ENCODE results near the gene ICE1. TPM values are rescaled to one million over a fixed set of nuclear protein-coding genes. Genes with fewer than 3 reads are reported as not detected.
A peak's percentile ranks its signal among the peaks of the same experiment; 100 is the strongest.

ICE1 gene
- total RNA-seq, 1 donor from 2014 or later, result 56.5 TPM

GRCh38 chr5:5494489-5495402 lies 72.3 kb downstream of the ICE1 start:
- DNase-seq, result peak; percentile 82
- H3K36me3 Mint-ChIP-seq (ENCODE audit: unreplicated experiment), result no peaks in the 10 kb centered on the region
- TF ChIP-seq CTCF (IDR thresholded peaks at IDR 0.05; ENCODE audit: partially characterized antibody, unreplicated experiment), result no peak
- peaks cover 15% of the 10 kb centered on the region for H3K4me1 Mint-ChIP-seq (ENCODE audit: low read depth, unreplicated experiment)
- H3K4me3 Mint-ChIP-seq (ENCODE audit: unreplicated experiment), result no peak overlapping the region
- H3K27me3 Mint-ChIP-seq (ENCODE audit: unreplicated experiment), result peaks cover 6% of the 10 kb centered on the region
- H3K9me3 Mint-ChIP-seq (ENCODE audit: unreplicated experiment), result peaks cover 5% of the 10 kb centered on the region
- H3K27ac Mint-ChIP-seq (ENCODE audit: unreplicated experiment), result no peak overlapping the region

GRCh38 chr5:5497152-5497788 lies 74.8 kb downstream of the ICE1 start:
- no peak overlapping the region for H3K4me3 Mint-ChIP-seq (ENCODE audit: unreplicated experiment)
- no peak overlapping the region for H3K27ac Mint-ChIP-seq (ENCODE audit: unreplicated experiment)
- H3K36me3 Mint-ChIP-seq (ENCODE audit: unreplicated experiment), result no peaks in the 10 kb centered on the region
- DNase-seq, result peak; percentile 72
- H3K9me3 Mint-ChIP-seq (ENCODE audit: unreplicated experiment), result peaks cover 2% of the 10 kb centered on the region
- peak; percentile 41 for TF ChIP-seq CTCF (IDR thresholded peaks at IDR 0.05; ENCODE audit: partially characterized antibody, unreplicated experiment)
- H3K4me1 Mint-ChIP-seq (ENCODE audit: low read depth, unreplicated experiment), result peaks cover 5% of the 10 kb centered on the region
- peaks cover 4% of the 10 kb centered on the region for H3K27me3 Mint-ChIP-seq (ENCODE audit: unreplicated experiment)

- no peak overlapping the region for H3K27ac Mint-ChIP-seq (ENCODE audit: unreplicated experiment)
- peaks cover 4% of the 10 kb centered on the region for H3K36me3 Mint-ChIP-seq (ENCODE audit: unreplicated experiment)
- H3K9me3 Mint-ChIP-seq (ENCODE audit: unreplicated experiment), result peaks cover 2% of the 10 kb centered on the region
- no peak overlapping the region for H3K4me3 Mint-ChIP-seq (ENCODE audit: unreplicated experiment)
- no peak for TF ChIP-seq CTCF (IDR thresholded peaks at IDR 0.05; ENCODE audit: partially characterized antibody, unreplicated experiment)
- peaks cover 3% of the 10 kb centered on the region for H3K4me1 Mint-ChIP-seq (ENCODE audit: low read depth, unreplicated experiment)
- DNase-seq, result no peak
- H3K27me3 Mint-ChIP-seq (ENCODE audit: unreplicated experiment), result peaks cover 4% of the 10 kb centered on the region
Measured at GRCh38 chr5:5499442-5499841, 77.0 kb downstream of the ICE1 start.

GRCh38 chr5:5504325-5504724 lies 81.8 kb downstream of the ICE1 start:
- peaks cover 4% of the 10 kb centered on the region for H3K36me3 Mint-ChIP-seq (ENCODE audit: unreplicated experiment)

More at GRCh38 chr5:5504325-5504724, 81.8 kb downstream of the ICE1 start:
- no peak overlapping the region for H3K4me3 Mint-ChIP-seq (ENCODE audit: unreplicated experiment)
- DNase-seq, result no peak
- no peaks in the 10 kb centered on the region for H3K4me1 Mint-ChIP-seq (ENCODE audit: low read depth, unreplicated experiment)
- TF ChIP-seq CTCF (IDR thresholded peaks at IDR 0.05; ENCODE audit: partially characterized antibody, unreplicated experiment), result no peak
- no peak overlapping the region for H3K27ac Mint-ChIP-seq (ENCODE audit: unreplicated experiment)
- H3K9me3 Mint-ChIP-seq (ENCODE audit: unreplicated experiment), result peaks cover 2% of the 10 kb centered on the region
- H3K27me3 Mint-ChIP-seq (ENCODE audit: unreplicated experiment), result no peaks in the 10 kb centered on the region

All from glutamatergic neuron (in vitro differentiated cells).